T-helper 17 cell (primary cell): Measurements from ENCODE around the gene G2E3. TPM values are rescaled to one million over a fixed set of nuclear protein-coding genes. Genes with fewer than 3 reads are reported as not detected.
"Not testable (repeated sequence)": the region's sequence is repeated elsewhere in the genome, so short reads cannot be mapped to it uniquely, and the experiment has no call there.

Experiments
- ATAC-seq: fragments of 150-1000 bp; cut with Tn5 transposase; 2 replicates; pipeline ENCODE4 v1.10.0; 2021; ENCODE audit warnings: mild to moderate bottlenecking, moderate library complexity
- DNase-seq, 3 donors: peaks; one replicate each; pipeline versions ENCODE4 v3.0.0 to v3.0.0-alpha.2; 2020 to 2021
- H3K9me3 ChIP-seq: one replicate; pipeline ENCODE4 v1.7.0; 2013; ENCODE audit warnings: low read length, mild to moderate bottlenecking; ENCODE audit not compliant: control insufficient read depth, poor library complexity, severe bottlenecking
- H3K27ac Mint-ChIP-seq: one replicate; pipeline ENCODE4 v1.8.0; 2022; ENCODE audit warnings: mild to moderate bottlenecking, moderate library complexity, mixed read lengths
- H3K27me3 Mint-ChIP-seq: one replicate; pipeline ENCODE4 v1.8.0; 2022; ENCODE audit warnings: mixed read lengths
- H3K36me3 Mint-ChIP-seq: one replicate; pipeline ENCODE4 v1.8.0; 2022; ENCODE audit warnings: low read depth, mixed read lengths
- H3K4me1 Mint-ChIP-seq: one replicate; pipeline ENCODE4 v1.8.0; 2022; ENCODE audit warnings: mild to moderate bottlenecking, mixed read lengths
- H3K4me3 Mint-ChIP-seq: one replicate; pipeline ENCODE4 v1.8.0; 2022; ENCODE audit warnings: mild to moderate bottlenecking, moderate library complexity, mixed read lengths
- total RNA-seq, 4 donors: library from RNA in 2 of 4; stranded (reverse) in 2 of 4; gene quantifications; one replicate each; pipeline ENCODE4 v1.2.3 and lab custom pipeline; 2022 to 2026

G2E3 gene
- total RNA-seq, 2 donors from 2014 or later, result 25.0 to 27.7 TPM

DNA sequence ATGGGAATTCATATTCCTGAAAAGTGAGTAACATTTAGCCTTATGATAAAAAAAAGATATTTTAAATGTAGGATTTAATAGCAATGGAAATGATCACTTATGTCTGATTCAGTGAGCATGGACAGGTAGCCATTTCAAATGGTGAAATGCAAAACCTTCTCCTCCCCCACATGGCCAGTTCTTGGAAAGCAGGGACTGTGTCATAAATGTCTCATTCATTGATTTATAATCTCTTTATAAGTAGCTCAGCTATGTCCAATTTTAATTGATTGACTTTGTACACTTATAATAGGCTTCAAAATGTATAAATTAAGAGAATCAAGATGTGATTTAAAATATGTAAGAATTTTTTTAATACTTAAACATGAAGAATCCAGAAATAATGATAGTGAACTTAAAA, 38.5 kb downstream of the G2E3 start:
- no peaks in the 10 kb centered on the region for H3K27me3 Mint-ChIP-seq
- H3K36me3 Mint-ChIP-seq, result peaks cover 3% of the 10 kb centered on the region
- no peak for ATAC-seq
- no peak overlapping the region for H3K4me3 Mint-ChIP-seq
- H3K4me1 Mint-ChIP-seq, result no peaks in the 10 kb centered on the region
- H3K27ac Mint-ChIP-seq, result no peak overlapping the region
- no peak for DNase-seq
- H3K9me3 ChIP-seq, result no peaks in the 10 kb centered on the region

GRCh38 chr14:30600922-30601918, 42.3 kb downstream of the G2E3 start:
- H3K27me3 Mint-ChIP-seq, result no peaks in the 10 kb centered on the region
- H3K4me1 Mint-ChIP-seq, result no peaks in the 10 kb centered on the region
- peak overlapping the region; percentile 16 for H3K27ac Mint-ChIP-seq
- H3K9me3 ChIP-seq, result no peaks in the 10 kb centered on the region
- ATAC-seq (no peak), DNase-seq (no peak)
- H3K36me3 Mint-ChIP-seq, result peaks cover 5% of the 10 kb centered on the region
- no peak overlapping the region for H3K4me3 Mint-ChIP-seq

GRCh38 chr14:30603402-30603801, 44.4 kb downstream of the G2E3 start:
- H3K27me3 Mint-ChIP-seq, result no peaks in the 10 kb centered on the region

DNA sequence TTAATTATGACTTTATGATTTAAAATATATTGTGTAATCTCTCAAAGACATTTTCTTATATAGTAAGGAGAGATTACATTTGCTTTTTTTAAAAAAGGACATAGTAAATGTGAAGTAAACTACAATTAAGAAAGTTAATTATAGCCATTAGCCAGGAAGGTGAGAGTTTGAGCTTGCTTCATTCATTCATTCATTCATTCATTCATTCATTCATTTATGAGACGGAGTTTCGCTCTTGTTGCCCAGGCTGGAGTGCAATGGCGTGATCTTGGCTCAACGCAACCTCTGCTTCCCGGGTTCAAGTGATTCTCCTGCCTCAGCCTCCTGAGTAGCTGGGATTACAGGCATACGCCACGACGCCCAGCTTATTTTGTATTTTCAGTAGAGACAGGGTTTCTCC, 45.7 kb downstream of the G2E3 start:
- H3K27me3 Mint-ChIP-seq, H3K9me3 ChIP-seq, H3K4me3 Mint-ChIP-seq, DNase-seq, H3K27ac Mint-ChIP-seq, ATAC-seq, H3K4me1 Mint-ChIP-seq: not testable (repeated sequence)
- peaks cover 10% of the 10 kb centered on the region for H3K36me3 Mint-ChIP-seq

More at GRCh38 chr14:30603402-30603801, 44.4 kb downstream of the G2E3 start:
- no peak for DNase-seq
- no peaks in the 10 kb centered on the region for H3K4me1 Mint-ChIP-seq
- no peaks in the 10 kb centered on the region for H3K9me3 ChIP-seq
- H3K4me3 Mint-ChIP-seq, result no peak overlapping the region
- no peak overlapping the region for H3K27ac Mint-ChIP-seq
- H3K36me3 Mint-ChIP-seq, result peaks cover 8% of the 10 kb centered on the region
- ATAC-seq, result no peak

DNA sequence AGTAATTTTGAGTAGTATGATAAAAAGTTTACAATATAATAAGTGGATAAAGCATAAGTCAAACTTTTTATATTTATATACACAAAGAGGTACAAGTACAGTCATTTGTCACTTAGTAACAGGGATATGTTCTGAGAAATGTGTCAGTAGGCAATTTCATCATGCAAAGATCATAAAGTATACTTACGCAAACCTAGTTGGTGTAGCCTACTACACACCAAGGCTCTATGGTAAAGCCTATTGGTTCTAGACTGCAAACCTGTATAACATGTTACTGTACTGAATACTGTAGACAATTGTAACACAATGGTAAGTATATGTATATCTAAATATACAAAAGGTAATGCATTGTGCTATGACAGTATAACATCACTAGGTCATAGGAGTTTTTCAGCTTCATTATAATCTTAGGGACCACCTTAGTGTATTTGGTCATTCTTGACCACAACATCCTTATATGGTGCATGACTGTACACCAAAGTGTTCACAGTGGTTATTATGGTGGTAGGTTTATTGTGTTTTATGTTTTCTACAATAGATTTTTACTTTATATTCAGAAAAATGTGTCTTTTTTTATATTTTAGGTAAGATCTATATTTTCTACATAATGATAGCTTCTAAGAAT, 48.3 kb downstream of the G2E3 start:
- H3K4me3 Mint-ChIP-seq, result no peak overlapping the region

DNA sequence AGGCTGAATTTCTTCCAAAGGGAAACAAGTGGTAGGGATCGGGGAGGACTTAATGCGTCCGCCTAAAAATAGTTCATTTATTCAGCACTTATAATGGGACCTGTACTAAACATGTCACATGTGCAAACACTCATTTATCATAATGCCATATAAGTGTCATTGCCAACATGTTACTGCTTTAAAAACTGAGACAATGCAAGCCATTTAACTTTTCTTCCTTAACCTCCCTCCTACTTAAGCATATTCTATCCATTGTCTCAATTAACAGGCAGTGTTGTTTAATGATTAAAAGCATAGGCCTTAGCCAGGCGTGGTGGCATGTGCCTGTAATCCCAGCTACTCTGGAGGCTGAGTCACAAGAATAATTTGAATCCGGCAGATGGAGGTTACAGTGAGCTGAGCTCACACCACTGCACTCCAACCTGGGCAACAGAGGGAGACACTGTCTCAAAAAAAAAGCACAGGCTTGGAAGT, 49.6 kb downstream of the G2E3 start:
- ATAC-seq (no peak), DNase-seq (no peak)
- no peaks in the 10 kb centered on the region for H3K27me3 Mint-ChIP-seq
- H3K27ac Mint-ChIP-seq, result no peak overlapping the region
- H3K36me3 Mint-ChIP-seq, result peaks cover 9% of the 10 kb centered on the region
- H3K9me3 ChIP-seq, result no peaks in the 10 kb centered on the region
- H3K4me3 Mint-ChIP-seq, result no peak overlapping the region
- H3K4me1 Mint-ChIP-seq, result peaks cover 2% of the 10 kb centered on the region

More for the DNA sequence above, 48.3 kb downstream of the G2E3 start:
- ATAC-seq (no peak), DNase-seq (no peak)
- no peaks in the 10 kb centered on the region for H3K9me3 ChIP-seq
- Mint-ChIP-seq H3K4me1 (peaks cover 2% of the 10 kb centered on the region), H3K27me3 (no peaks in the 10 kb centered on the region), H3K36me3 (peaks cover 9% of the 10 kb centered on the region), H3K27ac (no peak overlapping the region)

DNA sequence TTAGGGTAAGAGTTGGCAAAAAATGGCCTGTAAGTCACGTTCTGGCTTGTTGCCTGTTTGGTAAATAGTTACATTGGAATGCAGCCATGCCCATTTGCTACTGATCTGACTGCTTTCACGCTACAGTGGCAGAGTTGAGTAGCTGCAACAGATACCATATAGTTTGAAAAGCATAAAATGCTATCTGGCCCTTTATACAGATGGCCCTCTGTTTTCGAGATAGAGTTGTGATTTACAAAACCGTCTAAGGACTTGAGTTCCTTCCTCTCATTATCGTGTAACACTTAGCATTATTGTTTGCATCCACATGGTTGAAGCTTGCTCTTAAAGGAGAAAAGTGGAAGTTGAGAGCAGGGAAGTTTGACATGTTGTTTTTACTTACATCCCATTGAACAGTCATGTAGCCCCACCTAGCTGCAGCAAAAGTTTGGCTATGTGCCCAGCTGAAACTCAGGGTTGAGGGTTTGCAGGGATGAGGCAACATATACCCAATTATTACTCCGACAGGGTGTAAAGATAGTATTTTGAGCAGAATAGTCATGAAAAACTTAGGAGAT, 51.9 kb downstream of the G2E3 start:
- Mint-ChIP-seq H3K27me3 (no peaks in the 10 kb centered on the region), H3K36me3 (peaks cover 7% of the 10 kb centered on the region), H3K4me1 (peaks cover 2% of the 10 kb centered on the region), H3K4me3 (no peak overlapping the region), H3K27ac (no peak overlapping the region)
- no peaks in the 10 kb centered on the region for H3K9me3 ChIP-seq
- DNase-seq (no peak), ATAC-seq (no peak)

- no peaks in the 10 kb centered on the region for H3K9me3 ChIP-seq
- ATAC-seq (no peak), DNase-seq (no peak)
- Mint-ChIP-seq H3K27me3 (no peaks in the 10 kb centered on the region), H3K36me3 (peaks cover 4% of the 10 kb centered on the region), H3K27ac (no peak overlapping the region), H3K4me3 (no peak overlapping the region), H3K4me1 (peaks cover 2% of the 10 kb centered on the region)
Observed at GRCh38 chr14:30614155-30614554, 55.2 kb downstream of the G2E3 start.

DNA sequence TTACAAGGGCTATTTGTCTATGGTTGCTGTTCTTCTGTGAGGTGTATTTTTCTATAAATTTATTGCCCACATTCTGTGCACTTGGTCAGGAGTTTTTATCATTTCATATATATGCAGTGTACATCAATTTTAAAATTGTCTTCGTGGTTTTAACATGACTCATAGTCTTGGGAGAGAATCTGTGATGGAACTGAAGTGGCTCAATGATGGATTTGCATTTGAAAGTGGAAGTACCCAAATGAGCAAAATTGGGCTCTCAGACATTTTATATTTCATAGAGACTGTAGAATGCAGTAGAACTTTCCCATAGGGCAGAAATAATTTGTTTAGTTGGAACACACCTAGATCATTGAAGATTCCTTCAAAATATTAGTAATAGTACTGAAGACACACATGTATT, 61.2 kb downstream of the G2E3 start:
- no peak for DNase-seq
- Mint-ChIP-seq H3K27me3 (no peaks in the 10 kb centered on the region), H3K4me1 (peaks cover 23% of the 10 kb centered on the region), H3K4me3 (peak overlapping the region; percentile 64), H3K36me3 (peaks cover 8% of the 10 kb centered on the region), H3K27ac (peak overlapping the region; percentile 53)
- no peaks in the 10 kb centered on the region for H3K9me3 ChIP-seq
- ATAC-seq, result no peak

DNA sequence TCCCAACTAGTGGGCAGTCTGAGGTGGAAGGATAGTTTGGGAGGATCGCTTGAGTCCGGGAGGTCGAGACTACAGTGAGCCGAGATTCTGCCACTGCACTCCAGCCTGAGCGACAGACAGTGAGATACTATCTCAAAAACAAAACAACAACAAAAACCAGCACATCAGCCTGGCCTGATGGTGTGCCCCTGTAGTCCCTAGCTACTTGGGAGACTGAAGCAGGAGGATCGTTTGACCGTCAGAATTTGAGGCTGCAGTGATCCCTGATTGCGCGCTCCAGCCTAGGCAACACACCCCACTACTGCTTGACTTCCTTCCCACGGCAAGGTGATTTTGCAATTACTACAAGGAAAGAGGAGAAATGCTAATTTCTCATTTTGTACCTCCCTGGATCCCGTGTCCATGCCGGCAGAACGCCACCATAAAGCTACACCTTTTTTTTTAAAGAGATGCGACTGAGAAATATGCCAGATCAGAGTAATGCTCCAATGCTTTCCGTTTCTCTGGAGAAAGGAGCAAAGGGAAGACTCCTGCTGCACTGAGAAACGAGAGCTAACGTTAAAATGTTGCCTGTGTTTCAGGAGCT, 62.5 kb downstream of the G2E3 start:
- H3K36me3 Mint-ChIP-seq, result peaks cover 8% of the 10 kb centered on the region
- ATAC-seq (peak; percentile 12), DNase-seq (peak in 1 of 3 donors; percentile 10)
- H3K27ac Mint-ChIP-seq, result peak overlapping the region; percentile 96
- peaks cover 23% of the 10 kb centered on the region for H3K4me1 Mint-ChIP-seq
- H3K4me3 Mint-ChIP-seq, result peak overlapping the region; percentile 96
- no peaks in the 10 kb centered on the region for H3K27me3 Mint-ChIP-seq
- no peaks in the 10 kb centered on the region for H3K9me3 ChIP-seq

DNA sequence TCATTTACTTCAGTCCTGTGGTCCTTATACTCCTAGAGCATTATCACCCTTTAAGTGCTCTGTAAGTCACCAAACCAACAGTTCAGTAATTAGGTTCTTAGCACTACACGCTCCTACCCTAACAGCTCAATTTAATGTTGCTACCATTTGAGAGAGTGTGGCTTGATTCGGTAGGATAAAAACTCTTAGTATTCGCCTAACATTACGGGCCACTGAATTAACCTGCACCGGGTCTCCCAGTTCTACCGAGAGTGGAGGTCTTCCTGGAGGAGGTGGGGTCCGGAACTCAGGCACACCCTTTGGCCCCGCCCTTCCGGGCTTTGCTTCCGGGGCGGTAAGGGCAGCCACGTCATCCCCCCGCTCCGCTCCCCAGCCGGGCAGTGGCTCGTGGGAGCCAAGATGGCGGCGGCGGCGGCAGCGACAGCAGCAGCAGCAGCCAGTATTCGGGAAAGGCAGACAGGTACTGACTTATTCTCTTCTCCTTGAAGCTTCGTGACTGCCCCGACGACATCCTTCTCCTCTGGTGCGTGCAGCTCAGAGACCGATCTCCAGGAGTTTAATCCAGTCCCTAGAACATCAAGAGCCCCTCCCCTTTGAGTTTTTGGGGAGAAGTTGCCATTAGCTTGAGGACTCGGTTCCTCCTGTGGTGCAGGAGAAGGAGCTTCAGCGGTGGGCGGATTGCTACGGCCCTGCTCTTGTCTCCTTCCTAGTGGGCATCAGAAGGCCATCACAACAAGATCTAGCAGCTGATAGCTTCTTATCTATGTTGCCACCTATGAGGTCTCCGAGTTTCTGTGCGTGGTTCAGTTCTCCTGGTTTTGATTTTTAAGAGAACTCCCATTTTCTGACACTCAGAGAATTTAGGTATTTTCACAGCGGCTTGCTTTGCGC, 63.2 kb downstream of the G2E3 start, which contains the start of gene SCFD1:
SCFD1 (plus strand) TSS at position 380 of the 891 bp plus-strand sequence; CDS start at position 400, 20 bp downstream.
- H3K36me3 Mint-ChIP-seq, result peaks cover 8% of the 10 kb centered on the region

More for the DNA sequence above, 63.2 kb downstream of the G2E3 start, which contains the start of gene SCFD1:
- ATAC-seq (peak; percentile 98), DNase-seq (peak; percentile 88 to 89 (median 88))
- Mint-ChIP-seq H3K4me1 (peaks cover 23% of the 10 kb centered on the region), H3K4me3 (peak within 1 kb of the TSS; percentile 96), H3K27me3 (no peaks in the 10 kb centered on the region), H3K27ac (peak within 1 kb of the TSS; percentile 96)
- no peaks in the 10 kb centered on the region for H3K9me3 ChIP-seq
